HG03159 (cell line): ENCODE measurements around the gene TTC34.

Source experiments
- ATAC-seq: cut with Tn5 transposase; IDR thresholded peaks from one replicate; pipeline ENCODE4 v1.9.1; 2021; ENCODE audit warnings: mild to moderate bottlenecking, moderate library complexity; ENCODE audit not compliant: unreplicated experiment

TTC34 gene

GRCh38 chr1:2801535-2802291, at the start of gene TTC34:
TTC34 (minus strand) TSS chr1:2801693; CDS start chr1:2800827, 866 bp downstream.
- no peak for ATAC-seq

GRCh38 chr1:2850502-2850901, 49.0 kb upstream of the TTC34 start:
- no peak for ATAC-seq

GRCh38 chr1:2848006-2848670, 46.6 kb upstream of the TTC34 start:
- ATAC-seq: no peak

- ATAC-seq: no peak
Measured at GRCh38 chr1:2847086-2847985, 45.8 kb upstream of the TTC34 start.

GRCh38 chr1:2845869-2846268, 44.4 kb upstream of the TTC34 start:
- no peak for ATAC-seq

GRCh38 chr1:2840036-2840809, 38.7 kb upstream of the TTC34 start:
- no peak for ATAC-seq

- no peak for ATAC-seq
Measured at GRCh38 chr1:2837823-2838222, 36.3 kb upstream of the TTC34 start.

- ATAC-seq: no peak
Measured at GRCh38 chr1:2837316-2837715, 35.8 kb upstream of the TTC34 start.

GRCh38 chr1:2836333-2836970, 35.0 kb upstream of the TTC34 start:
- no peak for ATAC-seq

GRCh38 chr1:2835650-2836159, 34.2 kb upstream of the TTC34 start:
- ATAC-seq: no peak

- ATAC-seq: no peak
Measured at GRCh38 chr1:2834741-2835564, 33.5 kb upstream of the TTC34 start.

- ATAC-seq: no peak
Measured at GRCh38 chr1:2834146-2834475, 32.6 kb upstream of the TTC34 start.

- no peak for ATAC-seq
Measured at GRCh38 chr1:2833454-2834145, 32.1 kb upstream of the TTC34 start.

- ATAC-seq: no peak
Measured at GRCh38 chr1:2832506-2833453, 31.3 kb upstream of the TTC34 start.

- ATAC-seq: no peak
Measured at GRCh38 chr1:2831596-2832212, 30.2 kb upstream of the TTC34 start.

GRCh38 chr1:2830761-2831425, 29.4 kb upstream of the TTC34 start:
- ATAC-seq: no peak
